Natural killer cell (primary cell): Measurements from ENCODE around the gene C17orf114. TPM values are rescaled to one million over a fixed set of nuclear protein-coding genes. Genes with fewer than 3 reads are reported as not detected.

Source experiments
- ATAC-seq, 3 donors: fragments of 150-1000 bp in 2 of 3; fragments of 200-7000 bp in 1 of 3; cut with Tn5 transposase; 1 replicate in 1 of 3; 2 replicates in 2 of 3; pipeline ENCODE4 v1.10.0; 2021; ENCODE audit warnings: mild to moderate bottlenecking in 2 of 3, moderate library complexity in 2 of 3
- DNase-seq, 2 donors: peaks; one replicate each; pipeline versions ENCODE4 v3.0.0 to v3.0.0-alpha.2; 2013 to 2021; ENCODE audit warnings: mixed read lengths in 1 of 2
- H3K27ac ChIP-seq: one replicate; pipeline ENCODE4 v1.5.1; 2013; ENCODE audit warnings: mild to moderate bottlenecking, low read length
- H3K27me3 ChIP-seq: one replicate; pipeline ENCODE4 v1.6.1; 2013; ENCODE audit warnings: low read length; ENCODE audit not compliant: control insufficient read depth, insufficient read depth
- H3K36me3 ChIP-seq: one replicate; pipeline ENCODE4 v1.6.1; 2013; ENCODE audit warnings: low read length; ENCODE audit not compliant: control insufficient read depth, insufficient read depth
- H3K4me1 ChIP-seq: one replicate; pipeline ENCODE4 v1.6.1; 2013; ENCODE audit warnings: low read length; ENCODE audit not compliant: control insufficient read depth, insufficient read depth
- H3K4me3 ChIP-seq: one replicate; pipeline ENCODE4 v1.5.1; 2013; ENCODE audit warnings: low read length
- H3K9me3 ChIP-seq: one replicate; pipeline ENCODE4 v1.6.1; 2013; ENCODE audit warnings: low read length; ENCODE audit not compliant: control insufficient read depth, insufficient read depth
- H3K27ac Mint-ChIP-seq, 2 donors: one replicate each; pipeline ENCODE4 v1.8.0; 2022; ENCODE audit warnings: mild to moderate bottlenecking in 2 of 2, mixed read lengths in 2 of 2, moderate library complexity in 1 of 2
- H3K27me3 Mint-ChIP-seq, 2 donors: one replicate each; pipeline ENCODE4 v1.8.0; 2022; ENCODE audit warnings: low read depth in 2 of 2, mixed read lengths in 2 of 2
- H3K36me3 Mint-ChIP-seq: one replicate; pipeline ENCODE4 v1.8.0; 2022; ENCODE audit warnings: mixed read lengths
- H3K4me1 Mint-ChIP-seq, 2 donors: one replicate each; pipeline ENCODE4 v1.8.0; 2022; ENCODE audit warnings: mixed read lengths in 2 of 2
- H3K4me3 Mint-ChIP-seq: one replicate; pipeline ENCODE4 v1.8.0; 2022; ENCODE audit warnings: mild to moderate bottlenecking, moderate library complexity, mixed read lengths
- H3K9me3 Mint-ChIP-seq, 2 donors: one replicate each; pipeline ENCODE4 v1.8.0; 2022; ENCODE audit warnings: mixed read lengths in 2 of 2
- WGBS: methylation state at CpG from one replicate; pipeline ENCODE4 v1.1.7; 2013; ENCODE audit warnings: missing lambda C conversion rate; ENCODE audit not compliant: insufficient coverage; 5-methylcytosine and 5-hydroxymethylcytosine counted together
- intact Hi-C: fragments of 100-400 bp; cut with micrococcal nuclease; formaldehyde crosslinking; loops from one replicate; pipeline ENCODE4 v1.14.2; 2022
- total RNA-seq, 4 donors: library from RNA; stranded (reverse); fragments of 120-200 nt in 1 of 4; gene quantifications; one replicate each; pipeline versions ENCODE4 v1.2.3 to v1.2.4, GENCODE V29; 2013 to 2022
- TF ChIP-seq, protein P1 (sequence below): fragments of 200-600 bp; IDR thresholded peaks from one replicate; pipeline ENCODE4 v1.8.0; 2022; ENCODE audit warnings: antibody characterized with exemption

Gene C17orf114

DNA sequence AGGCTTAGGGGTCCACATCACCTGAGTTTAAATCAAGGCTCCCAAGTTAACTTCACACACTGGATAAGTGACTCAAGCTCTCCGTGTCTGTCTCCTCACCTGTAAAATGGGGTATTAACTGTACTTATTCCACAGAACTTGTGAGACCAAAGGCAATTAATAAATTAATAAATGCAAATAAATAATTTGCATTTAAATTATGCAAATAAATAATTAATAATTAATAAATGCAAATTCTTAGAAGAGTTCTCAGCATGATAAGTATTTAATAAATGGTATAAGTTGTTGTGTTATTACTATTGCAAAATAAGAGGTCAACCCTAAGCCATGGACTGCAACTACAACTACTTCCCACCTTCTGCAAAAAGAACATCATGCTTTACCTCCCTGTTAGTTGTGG is 48.7 kb downstream of the C17orf114 start:
- H3K36me3 ChIP-seq, result no peaks in the 10 kb centered on the region
- Mint-ChIP-seq H3K36me3 (no peaks in the 10 kb centered on the region), H3K9me3 (no peaks in the 10 kb centered on the region), H3K4me1 (peaks cover 4 to 5% of the 10 kb centered on the region in 2 donors), H3K4me3 (no peak overlapping the region), H3K27ac (no peak overlapping the region), H3K27me3 (peaks cover 27 to 40% of the 10 kb centered on the region in 2 donors)
- no peak overlapping the region for H3K27ac ChIP-seq
- no peak overlapping the region for H3K4me3 ChIP-seq
- no peak for ATAC-seq
- WGBS, result no CpG with 5 or more reads among the region's 1 CpG
- intact Hi-C loops, result no loop called here
- TF ChIP-seq, protein P1, sequence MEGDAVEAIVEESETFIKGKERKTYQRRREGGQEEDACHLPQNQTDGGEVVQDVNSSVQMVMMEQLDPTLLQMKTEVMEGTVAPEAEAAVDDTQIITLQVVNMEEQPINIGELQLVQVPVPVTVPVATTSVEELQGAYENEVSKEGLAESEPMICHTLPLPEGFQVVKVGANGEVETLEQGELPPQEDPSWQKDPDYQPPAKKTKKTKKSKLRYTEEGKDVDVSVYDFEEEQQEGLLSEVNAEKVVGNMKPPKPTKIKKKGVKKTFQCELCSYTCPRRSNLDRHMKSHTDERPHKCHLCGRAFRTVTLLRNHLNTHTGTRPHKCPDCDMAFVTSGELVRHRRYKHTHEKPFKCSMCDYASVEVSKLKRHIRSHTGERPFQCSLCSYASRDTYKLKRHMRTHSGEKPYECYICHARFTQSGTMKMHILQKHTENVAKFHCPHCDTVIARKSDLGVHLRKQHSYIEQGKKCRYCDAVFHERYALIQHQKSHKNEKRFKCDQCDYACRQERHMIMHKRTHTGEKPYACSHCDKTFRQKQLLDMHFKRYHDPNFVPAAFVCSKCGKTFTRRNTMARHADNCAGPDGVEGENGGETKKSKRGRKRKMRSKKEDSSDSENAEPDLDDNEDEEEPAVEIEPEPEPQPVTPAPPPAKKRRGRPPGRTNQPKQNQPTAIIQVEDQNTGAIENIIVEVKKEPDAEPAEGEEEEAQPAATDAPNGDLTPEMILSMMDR, result no peak
- peaks cover 9% of the 10 kb centered on the region for H3K27me3 ChIP-seq
- no peaks in the 10 kb centered on the region for H3K9me3 ChIP-seq
- H3K4me1 ChIP-seq, result peaks cover 3% of the 10 kb centered on the region
- no peak for DNase-seq

DNA sequence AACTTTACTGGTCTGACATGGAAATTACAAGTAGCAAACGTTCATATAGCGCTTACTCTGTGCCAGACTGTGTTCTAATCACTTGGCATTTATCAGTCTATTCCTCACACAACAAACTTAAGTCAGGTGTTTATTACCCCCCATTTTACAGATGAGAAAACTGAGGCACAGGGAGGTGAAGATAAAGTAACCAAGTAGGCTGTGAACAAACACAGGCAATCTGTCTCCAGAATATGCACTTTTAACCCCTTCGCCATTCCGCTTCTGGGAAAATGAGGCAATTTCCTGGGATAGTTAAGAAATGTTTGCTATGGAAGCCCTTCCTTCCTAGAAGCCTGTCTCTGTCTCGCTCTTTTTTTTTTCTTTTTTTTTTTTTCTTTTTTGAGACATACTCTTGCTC is 50.2 kb downstream of the C17orf114 start:
- no peak overlapping the region for H3K4me3 ChIP-seq
- 88% methylated on average over 5 of the region's 5 CpGs for WGBS
- Mint-ChIP-seq H3K4me1 (peaks cover 13% of the 10 kb centered on the region in 2 donors), H3K4me3 (no peak overlapping the region), H3K9me3 (no peaks in the 10 kb centered on the region), H3K27ac (no peak overlapping the region), H3K27me3 (peaks cover 33 to 50% of the 10 kb centered on the region in 2 donors), H3K36me3 (no peaks in the 10 kb centered on the region)
- H3K9me3 ChIP-seq, result no peaks in the 10 kb centered on the region
- peaks cover 9% of the 10 kb centered on the region for H3K27me3 ChIP-seq
- no peaks in the 10 kb centered on the region for H3K36me3 ChIP-seq
- intact Hi-C loops, result no loop called here
- ATAC-seq (no peak), DNase-seq (no peak)
- peaks cover 6% of the 10 kb centered on the region for H3K4me1 ChIP-seq
- TF ChIP-seq, protein P1, result no peak
- no peak overlapping the region for H3K27ac ChIP-seq

Other genes starting within 250 kb of the C17orf114 start
- gene MYBBP1A, start 246.9 kb downstream of the C17orf114 start, total RNA-seq, result 10 to 100 TPM; 50.5 to 58.1 (median 52.7) TPM
- not detected for gene GGT6, start 241.8 kb downstream of the C17orf114 start, total RNA-seq
- gene SMTNL2, start 217.8 kb downstream of the C17orf114 start, total RNA-seq, result not detected
- not detected for gene ALOX15, start 160.7 kb downstream of the C17orf114 start, total RNA-seq
- gene PELP1, start 98.2 kb downstream of the C17orf114 start, total RNA-seq, result 10 to 100 TPM; 32.3 to 45.8 (median 43.5) TPM
- gene ARRB2, start 91.7 kb downstream of the C17orf114 start, total RNA-seq, result 100 to 1,000 TPM; 314 to 374 (median 335) TPM
- 10 to 100 TPM in 2 of 3 donors, 1 to 10 TPM in 1; 9.1 to 15.0 (median 10.5) TPM for gene MED11, start 70.9 kb downstream of the C17orf114 start, total RNA-seq
- gene ZMYND15, start 62.5 kb downstream of the C17orf114 start, total RNA-seq, result 1 to 10 TPM in 1 of 3 donors, under 1 TPM in 2; 0.52 to 3.5 (median 0.93) TPM
- gene CXCL16, start 62.4 kb downstream of the C17orf114 start, total RNA-seq, result 10 to 100 TPM in 2 of 3 donors, 1 to 10 TPM in 1; 4.0 to 31.8 (median 16.0) TPM
- not detected for gene TM4SF5, start 30.4 kb downstream of the C17orf114 start, total RNA-seq
- 1 to 10 TPM; 1.2 to 4.8 (median 1.3) TPM for gene VMO1, start 16.0 kb downstream of the C17orf114 start, total RNA-seq
- not detected for gene GLTPD2, start 13.4 kb downstream of the C17orf114 start, total RNA-seq
- gene PSMB6, start 6.2 kb downstream of the C17orf114 start, total RNA-seq, result 10 to 100 TPM; 69.4 to 79.3 (median 70.0) TPM
- gene PLD2, start 4.8 kb upstream of the C17orf114 start, total RNA-seq, result 10 to 100 TPM; 20.8 to 22.7 (median 21.3) TPM
- gene MINK1, start 31.0 kb upstream of the C17orf114 start, total RNA-seq, result 100 to 1,000 TPM; 103 to 122 (median 110) TPM
- gene C17orf107, start 97.2 kb upstream of the C17orf114 start, total RNA-seq, result 10 to 100 TPM; 24.4 to 30.2 (median 27.5) TPM
- 10 to 100 TPM; 11.8 to 17.9 (median 11.8) TPM for gene CHRNE, start 100.8 kb upstream of the C17orf114 start, total RNA-seq
- 1 to 10 TPM in 2 of 3 donors, under 1 TPM in 1; 0.25 to 4.3 (median 2.2) TPM for gene GP1BA, start 129.9 kb upstream of the C17orf114 start, total RNA-seq
- 10 to 100 TPM; 34.7 to 47.5 (median 42.5) TPM for gene SLC25A11, start 137.7 kb upstream of the C17orf114 start, total RNA-seq
- gene RNF167, start 137.9 kb upstream of the C17orf114 start, total RNA-seq, result 100 to 1,000 TPM; 149 to 189 (median 177) TPM
- 1,000 to 10,000 TPM; 1,278 to 1,379 (median 1,308) TPM for gene PFN1, start 146.2 kb upstream of the C17orf114 start, total RNA-seq
- gene ENO3, start 148.8 kb upstream of the C17orf114 start, total RNA-seq, result 10 to 100 TPM; 26.1 to 28.4 (median 26.6) TPM
- 10 to 100 TPM; 45.7 to 60.2 (median 59.6) TPM for gene SPAG7, start 165.5 kb upstream of the C17orf114 start, total RNA-seq
- 10 to 100 TPM; 56.2 to 69.5 (median 69.4) TPM for gene CAMTA2, start 185.3 kb upstream of the C17orf114 start, total RNA-seq
- gene INCA1, start 195.2 kb upstream of the C17orf114 start, total RNA-seq, result under 1 TPM in 2 of 3 donors, not detected in 1; 0.39 to 0.54 TPM
- gene KIF1C, start 195.6 kb upstream of the C17orf114 start, total RNA-seq, result 10 to 100 TPM; 17.1 to 28.6 (median 22.2) TPM
- not detected for gene SLC52A1, start 233.1 kb upstream of the C17orf114 start, total RNA-seq